SK-N-MC (cell line): ENCODE results near the gene TMEM80.
"Not testable (repeated sequence)": the region's sequence is repeated elsewhere in the genome, so short reads cannot be mapped to it uniquely, and the experiment has no call there.

ENCODE experiments used
- EZH2 ChIP-seq: fragments of 200-600 bp; sonication (generic); IDR thresholded peaks from one replicate; pipeline ENCODE4 v1.6.1; 2017; ENCODE audit warnings: antibody characterized with exemption
- FOXP2 ChIP-seq: optimal IDR thresholded peaks from 2 replicates; pipeline ENCODE3; 2011; ENCODE audit warnings: mild to moderate bottlenecking, moderate library complexity; ENCODE audit not compliant: insufficient read depth; ENCODE audit errors: extremely low read length, control extremely low read depth
- POLR2AphosphoS5 ChIP-seq: IDR thresholded peaks from 2 replicates; pipeline ENCODE4 v1.6.1; 2012; ENCODE audit warnings: mild to moderate bottlenecking, low read depth, low read length, borderline replicate concordance

DNA sequence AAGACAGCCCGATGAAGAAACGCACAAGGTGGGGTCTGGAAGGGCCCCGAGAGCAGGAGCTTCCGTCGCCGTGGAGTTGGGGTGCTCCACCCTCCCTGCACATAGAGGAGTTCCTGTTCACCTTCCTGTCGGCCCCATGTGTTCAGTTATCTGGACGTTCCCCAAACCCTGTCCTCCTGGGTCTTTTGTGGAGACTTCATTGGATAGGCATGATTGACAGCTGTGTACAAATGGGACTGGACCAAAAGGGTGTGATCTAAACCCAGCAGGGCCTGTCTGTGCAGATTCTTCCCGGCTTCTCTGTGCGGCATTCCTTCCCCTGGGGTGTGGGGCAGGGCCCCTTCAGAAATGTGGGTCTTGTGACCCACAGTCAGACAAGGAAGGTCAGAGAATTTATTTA is 42.3 kb downstream of the TMEM80 start:
- TF ChIP-seq EZH2, POLR2AphosphoS5, FOXP2: not testable (repeated sequence)
